Measurements from ENCODE around the gene DIAPH1.

DIAPH1 gene

DNA sequence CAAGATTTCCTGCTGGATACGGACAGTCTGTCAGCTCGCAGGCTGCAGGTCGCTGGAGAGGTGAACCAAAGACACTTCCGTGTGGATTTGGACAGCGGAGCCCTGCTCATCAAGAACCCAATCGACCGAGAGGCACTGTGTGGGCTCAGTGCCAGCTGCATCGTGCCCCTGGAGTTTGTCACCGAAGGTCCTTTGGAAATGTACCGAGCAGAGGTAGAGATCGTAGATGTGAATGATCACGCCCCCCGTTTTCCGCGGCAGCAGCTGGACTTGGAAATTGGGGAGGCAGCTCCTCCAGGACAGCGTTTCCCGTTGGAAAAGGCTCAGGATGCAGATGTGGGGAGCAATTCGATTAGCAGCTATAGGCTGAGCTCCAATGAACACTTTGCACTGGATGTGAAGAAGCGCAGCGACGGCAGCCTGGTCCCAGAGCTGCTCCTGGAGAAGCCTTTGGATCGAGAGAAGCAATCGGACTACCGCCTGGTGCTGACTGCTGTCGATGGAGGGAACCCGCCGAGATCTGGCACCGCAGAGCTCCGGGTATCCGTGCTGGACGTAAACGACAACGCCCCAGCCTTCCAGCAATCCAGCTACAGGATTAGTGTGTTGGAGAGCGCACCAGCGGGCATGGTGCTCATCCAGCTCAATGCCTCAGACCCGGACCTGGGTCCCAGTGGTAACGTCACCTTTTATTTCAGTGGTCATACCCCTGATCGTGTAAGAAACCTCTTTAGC is 133.3 kb downstream of the DIAPH1 start:
- in situ Hi-C loops (cut with MboI; ENCODE audit: low sequenced_read_pairs): no loop called here

GRCh38 chr5:141484641-141485311 is 134.0 kb downstream of the DIAPH1 start, which contains the start of gene PCDHGC4:
PCDHGC4 (plus strand) TSS chr5:141485030; CDS start chr5:141485174, 144 bp downstream.
- in situ Hi-C loops (cut with MboI; ENCODE audit: low sequenced_read_pairs): no loop called here

GRCh38 chr5:141484310-141484640 is 134.5 kb downstream of the DIAPH1 start:
- in situ Hi-C loops (cut with MboI; ENCODE audit: low sequenced_read_pairs): no loop called here

- in situ Hi-C loops (cut with MboI; ENCODE audit: low sequenced_read_pairs): no loop called here
These were observed 134.9 kb downstream of the DIAPH1 start for GRCh38 chr5:141483902-141484301.

GRCh38 chr5:141479776-141480175 is 139.0 kb downstream of the DIAPH1 start:
- in situ Hi-C loops (cut with MboI; ENCODE audit: low sequenced_read_pairs): no loop called here

GRCh38 chr5:141478321-141478945 is 140.4 kb downstream of the DIAPH1 start:
- in situ Hi-C loops (cut with MboI; ENCODE audit: low sequenced_read_pairs): no loop called here

- in situ Hi-C loops (cut with MboI; ENCODE audit: low sequenced_read_pairs): no loop called here
These were observed 141.0 kb downstream of the DIAPH1 start for GRCh38 chr5:141477815-141478214.

GRCh38 chr5:141477044-141477575 is 141.7 kb downstream of the DIAPH1 start:
- in situ Hi-C loops (cut with MboI; ENCODE audit: low sequenced_read_pairs): no loop called here

DNA sequence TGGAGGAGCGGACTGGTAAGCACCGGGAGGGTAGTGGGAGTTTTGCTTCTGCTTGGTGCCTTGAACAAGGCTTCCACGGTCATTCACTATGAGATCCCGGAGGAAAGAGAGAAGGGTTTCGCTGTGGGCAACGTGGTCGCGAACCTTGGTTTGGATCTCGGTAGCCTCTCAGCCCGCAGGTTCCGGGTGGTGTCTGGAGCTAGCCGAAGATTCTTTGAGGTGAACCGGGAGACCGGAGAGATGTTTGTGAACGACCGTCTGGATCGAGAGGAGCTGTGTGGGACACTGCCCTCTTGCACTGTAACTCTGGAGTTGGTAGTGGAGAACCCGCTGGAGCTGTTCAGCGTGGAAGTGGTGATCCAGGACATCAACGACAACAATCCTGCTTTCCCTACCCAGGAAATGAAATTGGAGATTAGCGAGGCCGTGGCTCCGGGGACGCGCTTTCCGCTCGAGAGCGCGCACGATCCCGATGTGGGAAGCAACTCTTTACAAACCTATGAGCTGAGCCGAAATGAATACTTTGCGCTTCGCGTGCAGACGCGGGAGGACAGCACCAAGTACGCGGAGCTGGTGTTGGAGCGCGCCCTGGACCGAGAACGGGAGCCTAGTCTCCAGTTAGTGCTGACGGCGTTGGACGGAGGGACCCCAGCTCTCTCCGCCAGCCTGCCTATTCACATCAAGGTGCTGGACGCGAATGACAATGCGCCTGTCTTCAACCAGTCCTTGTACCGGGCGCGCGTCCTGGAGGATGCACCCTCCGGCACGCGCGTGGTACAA is 142.5 kb downstream of the DIAPH1 start:
- in situ Hi-C loops (cut with MboI; ENCODE audit: low sequenced_read_pairs): no loop called here

DNA sequence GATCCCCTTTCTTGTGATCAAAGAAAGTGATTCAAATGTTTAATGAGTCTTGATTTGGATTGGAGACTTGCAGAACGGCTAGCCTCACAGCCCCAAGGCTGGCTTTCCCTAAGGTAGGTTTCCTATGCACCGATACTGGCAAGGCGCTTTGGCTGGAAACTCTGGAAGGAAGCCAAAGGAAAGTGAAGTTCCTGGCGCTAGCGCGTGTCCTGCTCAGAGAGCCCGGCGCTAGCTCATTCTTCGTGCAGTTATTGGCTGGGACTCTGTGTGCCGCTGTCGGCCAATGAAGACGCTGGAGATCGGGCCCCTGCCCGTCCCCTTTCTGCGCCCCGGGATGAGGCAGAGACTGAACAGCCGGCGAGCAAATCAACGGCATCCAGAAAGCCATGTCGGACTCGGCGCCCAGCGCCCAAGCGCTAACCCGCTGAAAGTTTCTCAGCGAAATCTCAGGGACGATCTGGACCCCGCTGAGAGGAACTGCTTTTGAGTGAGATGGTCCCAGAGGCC is 143.1 kb downstream of the DIAPH1 start, which contains the start of gene PCDHGC3:
PCDHGC3 (plus strand) TSS at position 342 of the 507 bp plus-strand sequence; CDS start at position 493, 151 bp downstream.
- in situ Hi-C loops (cut with MboI; ENCODE audit: low sequenced_read_pairs): no loop called here

DNA sequence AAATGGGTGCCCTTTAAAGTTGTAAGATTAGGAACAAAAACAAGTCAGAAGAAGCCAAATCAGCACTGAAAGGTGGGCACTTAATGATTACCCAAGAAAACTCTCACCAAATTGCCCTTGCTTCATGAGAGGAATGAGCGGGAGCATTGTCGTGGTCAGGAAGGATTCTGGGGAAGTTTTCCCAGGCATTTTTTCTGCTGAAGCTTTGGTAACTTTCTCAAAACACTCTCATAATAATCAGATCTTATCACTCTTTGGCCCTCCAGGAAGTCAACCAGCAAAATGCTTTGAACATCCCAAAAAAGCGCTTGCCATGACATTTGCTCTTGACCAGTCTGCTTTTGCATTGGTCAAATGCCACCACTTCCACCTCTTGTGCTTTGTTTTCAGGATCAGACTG is 153.4 kb downstream of the DIAPH1 start:
- in situ Hi-C loops (cut with MboI; ENCODE audit: low sequenced_read_pairs): no loop called here
